Right renal cortex interstitium (tissue), 3 donors: ENCODE data around the gene CHSY1. TPM values are rescaled to one million over a fixed set of nuclear protein-coding genes. Genes with fewer than 3 reads are reported as not detected.

ENCODE experiments used
- DNase-seq, 3 donors: peaks; one replicate each; pipeline ENCODE4 v3.0.0-alpha.2; 2013; ENCODE audit warnings: low read depth in 3 of 3, low spot score in 2 of 3
- polyA plus RNA-seq, 3 donors: library from polyadenylated mRNA; unstranded; fragments of 120-200 nt; gene quantifications; one replicate each; pipeline ENCODE4 v1.2.1, GENCODE V29; 2013; ENCODE audit not compliant: insufficient read length in 3 of 3

CHSY1 gene
- polyA plus RNA-seq, 3 donors: 45.6 to 52.3 (median 50.9) TPM

DNA sequence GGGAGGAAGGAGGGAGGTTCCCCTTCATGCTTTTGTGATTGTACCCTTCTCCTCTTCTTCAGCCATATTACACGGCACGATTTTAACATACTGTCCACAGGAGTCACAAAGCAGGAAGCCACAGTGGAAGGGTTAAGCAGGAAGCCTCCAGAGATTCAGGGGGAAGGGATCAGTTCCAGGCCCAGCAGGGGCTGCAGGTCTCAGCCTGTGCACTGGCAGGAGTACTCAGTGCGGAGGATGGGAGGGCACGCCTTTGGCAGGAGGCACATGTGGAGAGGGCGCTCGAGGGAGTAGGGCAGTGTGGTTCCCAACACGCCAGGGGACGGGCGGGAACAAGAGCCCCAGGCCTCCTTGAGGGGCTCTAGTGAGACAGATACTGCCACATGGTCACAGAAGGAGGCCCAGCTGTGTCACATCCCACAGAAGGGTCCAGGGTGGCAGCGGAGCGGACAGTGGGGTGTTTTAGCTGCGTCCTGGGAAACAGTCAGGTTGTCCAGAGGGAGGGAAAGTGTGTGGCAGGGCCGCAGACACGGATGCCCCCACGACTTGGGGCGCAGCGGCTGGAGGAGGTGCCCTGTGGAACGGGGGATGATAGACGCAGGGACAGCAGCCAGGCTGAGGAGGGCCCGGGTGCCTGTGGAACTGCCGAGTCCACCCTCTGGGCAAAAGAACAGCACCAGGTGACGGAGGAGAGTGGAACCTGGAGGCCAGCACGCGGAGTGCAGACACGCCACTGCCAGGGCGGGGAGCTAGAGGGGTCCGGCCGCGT is 77.5 kb downstream of the CHSY1 start:
- no peak for DNase-seq

DNA sequence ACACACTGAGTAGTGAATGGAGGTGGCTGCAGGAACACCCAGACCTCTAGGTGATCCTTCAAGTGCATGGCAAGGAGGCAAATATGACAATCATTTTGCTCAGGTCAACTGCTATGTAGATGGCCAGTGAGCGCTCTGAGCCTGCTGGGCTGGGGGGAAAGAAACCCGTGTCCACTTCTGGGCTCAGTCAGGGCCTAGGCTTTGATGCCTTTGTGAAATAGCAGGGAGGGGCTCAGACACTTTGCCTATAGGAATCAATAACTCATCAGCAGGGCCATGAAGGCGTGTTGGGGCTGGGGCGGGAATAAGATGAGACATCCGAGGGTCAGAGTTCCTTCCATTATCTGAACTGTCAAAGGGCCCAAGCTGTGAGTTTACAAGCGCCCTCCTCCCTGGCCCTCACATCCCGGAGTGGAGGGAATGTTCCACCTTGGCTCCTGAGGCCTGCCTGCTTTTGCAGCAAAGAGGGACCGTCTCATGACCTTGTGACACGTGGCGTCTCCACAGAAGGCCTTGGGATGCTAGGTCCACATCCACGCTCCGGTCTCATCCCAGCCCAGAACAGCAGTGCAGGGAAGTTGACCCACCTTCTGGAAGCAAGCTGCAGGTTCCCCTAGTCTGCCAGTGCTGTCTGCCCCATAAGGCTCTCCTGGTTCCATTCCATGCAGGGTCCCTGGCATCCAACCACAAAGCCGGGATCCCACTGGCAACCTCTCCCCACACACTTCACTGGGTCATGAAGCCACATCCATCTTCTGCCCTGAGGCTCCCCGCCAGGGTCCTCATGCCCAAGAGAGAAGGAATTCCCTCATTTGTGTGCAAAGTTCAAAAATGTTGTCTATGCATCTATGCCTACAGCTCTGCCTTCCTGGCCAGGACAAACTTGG is 78.4 kb downstream of the CHSY1 start:
- no peak for DNase-seq

DNA sequence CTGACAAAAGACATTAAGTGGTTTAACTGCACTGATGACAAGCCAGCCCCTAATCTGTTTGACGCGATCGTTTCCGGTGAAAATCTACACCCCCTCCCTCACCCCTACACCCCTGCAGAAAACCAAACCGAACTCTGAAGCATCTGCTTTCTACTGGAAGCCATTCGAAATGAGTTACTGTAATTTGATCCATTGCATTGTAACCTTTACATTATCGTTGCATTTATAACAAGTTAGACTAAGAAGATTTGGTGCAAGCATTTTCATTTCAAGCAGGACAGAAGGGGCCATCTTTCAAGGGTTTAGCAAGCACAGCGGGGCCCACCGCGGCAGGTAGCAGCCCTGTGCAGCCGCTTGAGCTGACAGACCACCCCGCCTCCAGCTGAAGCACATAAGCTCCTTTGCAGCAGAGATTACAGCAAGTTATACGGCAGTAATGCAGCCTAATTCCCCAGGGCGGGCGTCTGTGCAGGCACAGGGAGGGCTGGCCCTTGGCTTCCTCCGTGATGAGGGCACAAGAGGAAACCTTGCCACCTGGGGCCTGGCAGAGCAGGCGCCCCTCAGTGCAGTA is 79.3 kb downstream of the CHSY1 start:
- no peak for DNase-seq

DNA sequence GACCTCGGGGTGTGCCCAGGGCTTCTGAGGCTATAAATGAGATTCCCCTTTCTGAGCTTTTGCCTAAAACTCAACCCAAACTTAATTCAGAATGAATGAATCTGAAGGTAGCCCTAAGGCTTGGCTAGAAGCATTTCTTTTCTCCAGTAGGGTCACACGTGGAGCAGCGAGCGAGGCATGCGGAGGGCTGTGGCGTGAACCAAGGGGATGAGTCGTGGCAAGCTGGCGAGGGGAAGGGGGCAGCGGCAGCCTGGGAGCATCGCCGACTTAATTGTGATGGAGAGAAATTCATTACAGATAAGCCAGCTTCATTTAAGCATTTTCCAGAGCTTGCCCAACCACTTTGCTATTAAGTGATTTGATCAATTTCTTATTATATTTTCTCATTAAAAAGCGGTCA is 79.9 kb downstream of the CHSY1 start:
- no peak for DNase-seq

DNA sequence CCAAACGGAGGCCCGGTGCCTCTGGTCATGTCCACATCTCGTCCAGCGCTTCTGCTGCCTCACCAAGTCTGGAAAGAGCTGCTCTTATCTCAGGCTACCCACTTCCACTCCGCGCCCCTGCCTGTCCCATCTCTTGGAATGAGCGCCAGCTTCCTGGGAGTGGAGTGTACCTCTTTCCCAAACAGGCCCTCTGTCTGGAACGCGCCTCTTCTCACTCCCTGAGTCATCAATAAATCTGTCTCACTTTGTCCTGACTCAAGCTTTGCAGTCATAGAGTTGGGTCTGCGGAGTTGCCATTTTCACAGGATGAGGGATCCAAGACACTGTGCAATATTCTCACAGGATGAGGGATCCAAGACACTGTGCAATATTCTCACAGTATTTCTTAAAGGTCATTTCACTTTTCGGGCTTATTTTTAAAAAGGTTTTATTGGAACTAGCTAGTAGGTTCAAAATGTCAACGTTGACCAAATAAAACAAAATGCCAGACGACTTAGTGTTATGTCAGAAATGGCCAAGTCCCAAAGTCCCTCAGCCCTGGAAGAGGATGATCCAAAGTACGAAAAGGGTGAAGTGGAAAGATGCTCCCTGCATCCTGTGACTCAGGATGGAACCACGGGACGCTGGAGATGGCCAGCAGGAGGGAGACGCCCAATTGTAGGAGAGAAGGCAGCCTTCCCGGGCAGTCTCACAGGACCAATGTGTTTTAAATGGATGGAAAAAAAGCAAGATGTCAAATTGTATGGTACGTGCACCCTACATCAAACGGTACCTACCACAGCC is 81.1 kb downstream of the CHSY1 start:
- DNase-seq: no peak

DNA sequence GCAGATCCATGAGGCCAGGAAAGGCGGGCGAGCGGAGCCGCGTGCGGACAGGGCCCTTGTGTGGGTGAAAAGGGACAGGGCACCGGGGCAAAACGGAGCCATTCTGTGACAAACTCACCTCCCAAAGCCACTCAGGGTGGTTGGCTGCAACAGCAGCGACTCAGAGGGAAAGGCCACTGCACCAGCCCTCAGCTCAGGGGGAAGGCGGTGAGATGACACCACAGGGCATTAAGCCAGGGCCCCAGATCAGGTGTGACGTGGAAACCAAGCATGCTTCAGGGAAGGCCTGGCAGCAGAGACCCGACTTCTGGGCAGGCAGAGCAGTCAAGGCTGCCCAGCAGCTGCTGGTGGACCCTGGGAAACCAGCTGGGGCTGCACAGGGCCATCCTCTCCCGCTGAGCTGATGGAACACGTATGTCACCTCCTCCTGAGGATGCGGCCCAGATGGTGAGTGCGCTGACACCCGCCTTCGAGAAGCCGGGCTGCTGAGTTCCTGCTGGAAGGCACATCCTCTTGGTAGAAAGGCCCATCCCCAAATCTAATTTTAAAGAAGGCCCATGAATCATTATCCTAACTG is 82.3 kb downstream of the CHSY1 start:
- no peak for DNase-seq

DNA sequence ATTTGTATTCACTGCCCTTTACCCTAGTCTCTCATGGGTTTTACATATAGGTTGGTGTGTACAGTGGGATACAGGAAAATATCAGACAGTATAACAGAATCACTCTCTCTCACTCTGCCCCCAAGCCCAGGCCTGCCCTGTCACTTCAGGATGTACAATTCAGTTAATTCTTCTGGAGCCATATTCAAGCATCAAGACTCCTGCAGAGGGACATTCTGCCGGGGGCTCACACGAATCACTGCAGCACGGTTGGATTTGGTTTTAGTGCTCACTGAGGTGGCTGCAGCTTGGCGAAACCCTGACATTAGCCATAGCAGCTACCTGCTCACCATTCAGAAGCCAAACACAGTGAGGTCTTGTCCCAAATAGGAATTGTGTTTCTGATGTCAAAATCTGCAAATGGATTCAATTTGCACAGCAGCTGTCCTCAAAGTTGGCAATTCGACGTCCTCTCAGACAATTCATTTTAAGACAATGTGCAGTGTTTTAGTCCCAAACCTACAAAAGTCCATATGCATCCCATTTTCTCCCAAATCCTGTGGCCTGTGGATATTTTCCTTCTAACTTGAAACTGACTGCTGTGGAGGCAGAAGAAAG is 82.9 kb downstream of the CHSY1 start:
- DNase-seq: no peak

DNA sequence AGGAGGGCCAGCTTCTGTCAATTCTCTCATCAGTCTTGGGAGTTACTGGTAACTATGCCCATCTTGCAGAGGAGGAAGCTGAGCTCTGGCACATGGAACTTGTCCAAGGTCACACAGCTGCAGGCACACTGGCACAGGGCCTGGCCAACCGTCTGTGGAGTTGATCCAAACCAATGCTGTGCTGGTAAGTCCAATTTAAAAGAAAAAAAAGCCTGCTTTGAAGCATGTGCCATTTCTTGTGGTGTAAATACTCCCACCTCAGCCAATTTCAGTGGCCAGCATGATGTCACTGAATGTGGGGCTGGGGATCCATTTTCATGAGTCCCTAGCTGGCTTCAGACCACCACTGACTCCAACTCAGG is 83.4 kb downstream of the CHSY1 start:
- DNase-seq: no peak

DNA sequence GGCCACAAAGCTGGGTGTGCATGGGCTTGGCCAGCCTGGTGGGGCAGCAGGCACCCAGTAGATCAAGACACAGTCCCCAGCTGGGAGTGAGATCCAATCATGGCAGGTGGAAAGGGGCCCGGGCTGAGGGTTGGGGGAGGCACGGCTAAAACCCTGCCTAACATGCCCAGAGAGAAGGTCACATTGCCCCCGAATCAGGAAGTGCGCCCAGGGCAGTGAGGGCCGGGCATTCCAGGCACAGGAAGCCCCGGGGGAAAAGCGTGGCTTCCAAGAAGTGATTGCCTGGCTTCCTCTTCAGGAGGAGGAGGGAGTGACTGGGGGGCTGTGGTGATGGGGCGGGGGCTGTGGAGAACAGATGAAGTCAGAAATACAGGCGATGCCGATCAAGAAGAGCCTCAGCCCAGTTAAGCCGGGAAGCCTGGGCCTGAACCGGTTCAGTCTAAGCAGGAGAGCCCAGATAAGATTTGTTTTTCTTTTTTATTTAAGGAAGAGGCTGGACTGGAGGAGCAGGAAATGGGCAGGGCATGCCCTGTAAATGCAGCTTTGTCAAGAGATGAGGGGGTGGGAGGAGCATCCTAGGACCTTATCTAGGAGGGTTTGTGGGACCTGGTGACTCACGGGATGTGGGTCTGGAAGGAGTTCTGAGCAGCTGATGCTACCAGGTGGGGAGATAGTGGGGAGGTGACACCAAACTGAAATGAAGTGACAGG is 83.9 kb downstream of the CHSY1 start:
- DNase-seq: no peak

DNA sequence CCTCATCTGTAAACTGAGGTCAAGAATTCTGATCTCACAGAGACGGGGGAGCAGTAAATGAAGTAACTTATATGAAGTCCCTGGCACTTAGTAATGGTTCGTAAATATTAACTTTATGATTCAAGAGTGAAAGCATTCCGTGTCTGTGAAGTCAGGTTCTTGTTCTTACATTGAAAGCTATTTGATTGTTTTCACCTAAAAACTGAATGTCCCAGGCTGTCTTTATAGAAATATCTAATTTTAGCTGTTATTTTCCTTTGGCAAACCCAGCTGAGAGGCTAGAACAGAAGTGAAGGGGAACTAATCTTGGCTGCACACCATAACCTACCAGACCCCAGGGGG is 84.5 kb downstream of the CHSY1 start:
- no peak for DNase-seq

DNA sequence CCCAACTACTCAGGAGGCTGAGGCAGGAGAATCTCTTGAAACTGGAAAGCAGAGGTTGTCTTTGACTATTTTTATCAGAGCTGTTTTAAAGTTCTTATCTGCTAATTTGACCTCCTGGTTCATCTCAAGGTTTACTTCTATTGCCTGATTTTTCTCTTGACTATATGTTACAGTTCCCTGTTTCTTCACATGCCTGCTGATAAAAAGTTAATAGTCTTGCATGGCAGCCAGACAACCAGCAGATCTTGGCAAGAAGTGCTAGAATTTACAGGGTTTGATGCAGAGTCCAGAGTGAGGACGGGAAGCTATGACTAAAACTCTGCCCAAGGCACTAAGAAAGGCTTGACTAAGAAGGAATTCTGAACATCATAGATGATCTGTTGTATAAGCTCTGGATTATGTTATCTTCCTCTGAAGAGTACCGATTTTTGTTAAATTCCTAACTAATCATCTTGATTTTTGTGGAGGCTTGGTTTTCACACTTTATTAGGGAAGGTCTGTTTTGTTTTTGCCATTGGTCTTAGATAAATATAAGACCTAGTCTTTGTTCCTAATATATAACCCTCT is 85.9 kb downstream of the CHSY1 start:
- no peak for DNase-seq

DNA sequence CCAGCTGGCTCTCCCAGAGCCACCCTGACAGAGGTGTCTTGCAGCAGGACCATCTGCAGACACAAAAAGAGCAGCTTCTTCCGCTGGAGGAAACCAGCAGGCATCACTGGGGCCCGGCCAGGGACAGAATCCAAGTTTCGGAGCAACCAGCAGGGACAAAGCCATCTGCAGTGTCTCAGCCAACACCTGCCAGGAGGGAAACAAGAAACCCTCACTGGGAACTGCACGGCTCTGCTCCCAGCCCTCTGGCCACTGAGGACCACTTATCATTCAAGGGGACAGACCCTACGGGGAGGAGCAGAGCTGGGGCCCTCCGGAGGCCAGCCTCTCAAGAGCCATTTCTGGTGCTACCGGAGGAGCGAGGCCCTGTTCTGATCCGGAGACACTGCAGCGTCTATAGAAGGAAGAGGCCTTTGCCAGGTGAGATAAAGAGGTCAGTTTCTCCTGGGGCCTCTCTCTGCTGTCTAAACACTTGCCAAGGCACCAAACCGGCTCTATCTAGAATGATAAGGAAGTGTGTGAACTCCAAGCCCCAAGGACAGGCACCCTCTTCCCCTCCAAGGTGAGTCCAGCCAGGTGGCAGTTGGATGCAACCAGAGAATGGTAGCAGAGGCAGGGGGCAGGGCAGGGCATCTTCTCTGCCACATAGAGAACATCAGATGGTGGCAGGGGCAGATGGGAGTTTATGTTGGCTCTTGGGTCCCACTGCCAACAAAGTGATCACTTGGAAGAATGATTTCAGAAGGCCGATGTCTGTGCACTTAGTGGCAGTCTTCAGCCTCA is 89.0 kb downstream of the CHSY1 start:
- DNase-seq: no peak

DNA sequence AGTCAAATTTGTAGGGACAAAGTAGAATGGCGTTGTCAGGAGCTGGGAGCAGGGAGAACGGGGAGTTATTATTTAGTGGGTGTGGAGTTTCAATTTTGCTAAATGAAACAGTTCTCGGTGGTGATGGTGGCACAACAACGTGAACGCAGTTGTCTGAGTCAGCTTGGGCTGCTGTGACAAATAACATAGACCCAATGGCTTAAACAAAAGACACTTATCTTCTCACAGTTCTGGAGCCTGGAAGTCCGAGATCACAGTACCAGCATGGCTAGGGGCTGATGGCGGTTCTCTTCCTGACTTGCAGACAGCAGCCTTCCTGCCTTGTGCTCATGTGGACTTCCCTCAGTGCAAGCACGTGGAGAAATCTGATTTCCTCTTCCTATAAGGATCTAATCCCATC is 90.2 kb downstream of the CHSY1 start:
- no peak for DNase-seq

DNA sequence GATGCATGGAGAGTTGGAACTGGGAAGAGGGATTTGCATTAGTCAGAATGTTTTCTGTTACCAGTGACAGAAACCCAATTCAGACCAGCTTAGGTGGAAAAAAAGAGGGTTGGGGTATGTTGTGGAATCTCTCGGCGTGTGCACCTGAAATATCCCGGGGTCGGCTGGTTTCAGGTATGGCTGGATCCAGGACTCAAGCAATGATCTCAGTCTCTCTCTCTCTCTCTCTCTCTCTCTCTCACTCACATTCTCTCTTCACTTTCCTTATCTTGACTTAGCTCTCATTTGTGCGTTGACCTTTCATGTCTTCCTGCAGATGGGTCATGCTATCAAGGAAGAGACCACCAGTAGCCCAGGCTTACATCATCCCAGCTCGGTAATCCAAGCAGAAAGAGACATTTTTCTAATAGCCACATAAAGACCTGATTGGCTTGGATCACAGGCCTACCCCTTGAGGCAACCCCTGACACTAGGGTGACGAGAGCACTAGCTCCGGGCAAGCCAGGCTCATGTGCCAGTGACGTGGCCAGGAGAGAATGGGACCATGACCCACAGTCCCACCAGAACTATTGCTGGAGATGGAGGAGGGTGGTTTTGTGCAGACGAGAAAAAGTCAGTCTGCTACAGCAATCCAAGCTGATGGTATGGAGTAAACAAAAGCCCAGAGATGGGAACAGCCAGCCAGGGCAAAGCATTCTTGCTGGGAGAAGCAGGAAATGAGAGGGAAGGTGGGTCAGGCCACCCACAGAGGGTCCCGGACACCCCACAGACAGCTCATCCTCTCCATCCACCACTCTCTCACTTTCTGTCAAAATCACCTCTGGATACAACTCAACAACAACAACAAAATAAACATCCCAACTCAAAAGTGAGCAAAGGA is 91.7 kb downstream of the CHSY1 start:
- DNase-seq: no peak

DNA sequence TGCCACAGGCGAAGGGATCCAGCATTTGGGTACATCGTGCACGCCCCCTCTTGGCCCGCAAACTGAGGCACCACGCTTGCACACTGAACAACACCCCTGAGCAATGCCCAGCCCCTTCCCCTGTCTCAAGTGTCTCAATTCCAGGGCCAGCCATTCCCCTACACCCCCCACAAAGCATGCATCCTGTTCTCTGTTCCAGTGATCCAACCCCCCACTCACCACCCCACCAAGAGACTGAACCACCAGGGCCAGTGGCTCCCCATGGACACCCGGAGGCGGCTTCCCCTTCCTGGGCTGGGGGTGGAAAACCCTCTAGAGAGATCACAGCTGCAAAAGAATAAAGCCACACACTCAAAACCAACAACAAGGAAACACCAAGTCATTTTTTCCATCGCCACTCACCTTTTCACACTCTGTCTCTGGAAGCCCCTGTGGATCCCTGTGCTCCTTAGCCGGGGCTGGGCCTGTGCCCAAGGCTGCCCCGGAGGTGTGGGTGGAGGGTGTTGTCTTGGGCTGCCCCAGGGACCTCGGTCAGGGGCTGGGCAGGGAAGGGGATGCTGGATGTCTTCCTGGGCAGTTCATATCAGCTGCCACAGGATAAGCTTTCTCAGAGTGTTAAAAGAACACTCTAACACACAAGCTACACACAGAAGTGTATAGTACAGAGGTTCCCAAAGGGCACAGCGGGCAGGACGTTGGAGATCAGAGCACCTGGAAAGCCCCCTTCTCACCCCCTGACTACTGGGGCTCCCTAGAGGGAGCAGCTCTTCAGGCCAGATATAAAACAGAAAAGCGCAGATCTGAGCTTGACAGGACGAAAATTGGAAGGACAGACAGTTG is 92.5 kb downstream of the CHSY1 start:
- no peak for DNase-seq

DNA sequence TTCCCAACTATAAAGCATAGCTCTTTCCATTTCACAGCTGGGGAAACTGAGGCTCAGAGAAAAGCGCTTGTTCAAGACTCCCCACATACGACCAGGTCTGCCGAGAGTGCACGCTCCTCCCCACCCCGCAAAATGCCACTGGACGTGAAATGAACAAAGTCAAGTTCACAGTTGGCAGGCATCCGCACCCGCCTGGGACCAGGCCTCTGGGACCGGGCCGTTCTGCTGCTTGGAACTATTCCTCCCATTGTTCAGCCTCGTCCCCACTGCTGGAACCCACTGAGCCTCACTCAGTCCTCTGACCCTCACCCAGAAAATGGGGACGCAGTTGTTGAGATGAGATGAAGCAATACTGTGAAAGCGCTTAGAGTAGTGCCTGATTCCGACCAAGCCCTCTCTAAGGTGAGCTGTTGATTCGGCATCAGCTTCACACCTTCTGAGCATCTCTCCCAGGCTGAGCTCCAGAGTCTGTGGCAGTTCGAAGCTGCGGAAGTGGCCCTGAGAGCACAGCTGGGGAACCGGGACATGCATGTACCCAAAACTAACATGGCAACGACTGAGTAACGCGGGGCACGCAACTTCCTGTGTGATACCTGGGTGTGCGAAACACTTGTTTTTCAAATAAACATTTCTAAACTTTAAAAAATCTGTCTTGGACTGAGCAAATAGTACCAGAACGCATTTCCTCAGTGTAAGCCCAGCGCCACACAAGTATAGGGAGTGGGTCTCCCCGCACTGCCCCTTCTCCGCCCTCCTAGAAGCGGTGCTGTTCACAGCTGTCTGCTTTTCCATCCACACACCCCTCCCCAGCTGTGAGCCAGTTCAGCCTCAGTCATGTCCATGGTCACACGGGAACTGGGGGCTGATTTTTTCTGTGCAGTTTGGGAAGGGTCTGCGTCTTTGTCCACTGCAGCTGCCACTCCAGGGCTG is 93.4 kb downstream of the CHSY1 start:
- DNase-seq: no peak
